Osteocyte (in vitro differentiated cells): ENCODE measurements around the gene SMIM23. TPM values are rescaled to one million over a fixed set of nuclear protein-coding genes. Genes with fewer than 3 reads are reported as not detected.

Experiments
- DNase-seq: peaks from one replicate; pipeline ENCODE4 v3.0.0; 2021; ENCODE audit warnings: mixed read lengths; ENCODE audit not compliant: unreplicated experiment; ENCODE audit errors: extremely low spot score
- H3K27ac Mint-ChIP-seq: one replicate; pipeline ENCODE4 v1.8.0; 2021; ENCODE audit warnings: mild to moderate bottlenecking, mixed read lengths; ENCODE audit not compliant: unreplicated experiment
- H3K27me3 Mint-ChIP-seq: one replicate; pipeline ENCODE4 v1.8.0; 2021; ENCODE audit warnings: mixed read lengths; ENCODE audit not compliant: unreplicated experiment
- H3K36me3 Mint-ChIP-seq: one replicate; pipeline ENCODE4 v1.8.0; 2021; ENCODE audit warnings: mixed read lengths; ENCODE audit not compliant: unreplicated experiment
- H3K4me1 Mint-ChIP-seq: one replicate; pipeline ENCODE4 v1.8.0; 2021; ENCODE audit warnings: mixed read lengths; ENCODE audit not compliant: unreplicated experiment
- H3K4me3 Mint-ChIP-seq: one replicate; pipeline ENCODE4 v1.8.0; 2021; ENCODE audit warnings: mild to moderate bottlenecking, moderate library complexity, mixed read lengths; ENCODE audit not compliant: unreplicated experiment
- H3K9me3 Mint-ChIP-seq: one replicate; pipeline ENCODE4 v1.8.0; 2021; ENCODE audit warnings: mixed read lengths; ENCODE audit not compliant: unreplicated experiment
- total RNA-seq: library from RNA; stranded (reverse); gene quantifications from 2 replicates; pipeline ENCODE4 v1.2.1, GENCODE V29; 2021
- TF ChIP-seq, protein P1 (sequence below): fragments of 200-600 bp; sonication (generic); IDR thresholded peaks from 2 replicates; pipeline ENCODE4 v1.5.0; 2021; ENCODE audit warnings: antibody characterized with exemption, mild to moderate bottlenecking, moderate library complexity

Gene SMIM23
- total RNA-seq, 1 donor from 2014 or later, result not detected

- no peak for DNase-seq
- no peaks in the 10 kb centered on the region for H3K9me3 Mint-ChIP-seq
- H3K27me3 Mint-ChIP-seq, result peaks cover 22% of the 10 kb centered on the region
- H3K36me3 Mint-ChIP-seq, result no peaks in the 10 kb centered on the region
- no peaks in the 10 kb centered on the region for H3K4me1 Mint-ChIP-seq
- H3K4me3 Mint-ChIP-seq, result no peak overlapping the region
- no peak overlapping the region for H3K27ac Mint-ChIP-seq
- TF ChIP-seq, protein P1, sequence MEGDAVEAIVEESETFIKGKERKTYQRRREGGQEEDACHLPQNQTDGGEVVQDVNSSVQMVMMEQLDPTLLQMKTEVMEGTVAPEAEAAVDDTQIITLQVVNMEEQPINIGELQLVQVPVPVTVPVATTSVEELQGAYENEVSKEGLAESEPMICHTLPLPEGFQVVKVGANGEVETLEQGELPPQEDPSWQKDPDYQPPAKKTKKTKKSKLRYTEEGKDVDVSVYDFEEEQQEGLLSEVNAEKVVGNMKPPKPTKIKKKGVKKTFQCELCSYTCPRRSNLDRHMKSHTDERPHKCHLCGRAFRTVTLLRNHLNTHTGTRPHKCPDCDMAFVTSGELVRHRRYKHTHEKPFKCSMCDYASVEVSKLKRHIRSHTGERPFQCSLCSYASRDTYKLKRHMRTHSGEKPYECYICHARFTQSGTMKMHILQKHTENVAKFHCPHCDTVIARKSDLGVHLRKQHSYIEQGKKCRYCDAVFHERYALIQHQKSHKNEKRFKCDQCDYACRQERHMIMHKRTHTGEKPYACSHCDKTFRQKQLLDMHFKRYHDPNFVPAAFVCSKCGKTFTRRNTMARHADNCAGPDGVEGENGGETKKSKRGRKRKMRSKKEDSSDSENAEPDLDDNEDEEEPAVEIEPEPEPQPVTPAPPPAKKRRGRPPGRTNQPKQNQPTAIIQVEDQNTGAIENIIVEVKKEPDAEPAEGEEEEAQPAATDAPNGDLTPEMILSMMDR, result no peak
Observed at GRCh38 chr5:171823269-171823668, 37.7 kb downstream of the SMIM23 start.

GRCh38 chr5:171825051-171825450 is 39.4 kb downstream of the SMIM23 start:
- Mint-ChIP-seq H3K36me3 (no peaks in the 10 kb centered on the region), H3K27me3 (peaks cover 12% of the 10 kb centered on the region), H3K9me3 (peaks cover 3% of the 10 kb centered on the region), H3K4me3 (no peak overlapping the region), H3K27ac (no peak overlapping the region), H3K4me1 (no peaks in the 10 kb centered on the region)
- DNase-seq, result no peak
- TF ChIP-seq, protein P1, result no peak

- H3K9me3 Mint-ChIP-seq, result peaks cover 10% of the 10 kb centered on the region
- TF ChIP-seq, protein P1, result no peak
- DNase-seq, result no peak
- H3K4me3 Mint-ChIP-seq, result no peak overlapping the region
- peaks cover 15% of the 10 kb centered on the region for H3K27me3 Mint-ChIP-seq
- H3K36me3 Mint-ChIP-seq, result no peaks in the 10 kb centered on the region
- no peaks in the 10 kb centered on the region for H3K4me1 Mint-ChIP-seq
- no peak overlapping the region for H3K27ac Mint-ChIP-seq
Observed at GRCh38 chr5:171826132-171826531, 40.5 kb downstream of the SMIM23 start.

DNA sequence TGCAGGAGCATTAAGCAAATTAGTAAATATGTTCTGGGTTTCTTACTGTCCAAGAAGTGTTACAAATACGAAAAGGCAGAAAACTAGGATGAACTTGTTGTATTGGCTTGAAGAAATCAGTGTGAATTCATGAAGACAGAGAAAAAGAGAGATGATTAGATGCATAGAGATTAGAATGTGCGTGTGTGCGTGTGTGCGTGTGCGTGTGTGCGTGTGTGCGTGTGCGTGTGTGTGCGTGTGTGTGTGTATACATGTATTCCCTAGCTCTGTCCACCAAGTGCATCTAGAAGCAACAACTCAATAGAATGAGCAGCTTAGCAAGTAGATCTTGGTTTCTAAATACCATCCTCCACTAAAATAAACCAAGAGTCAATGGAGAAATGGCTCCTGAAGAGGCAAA is 41.5 kb downstream of the SMIM23 start:
- Mint-ChIP-seq H3K4me1 (no peaks in the 10 kb centered on the region), H3K27me3 (peaks cover 15% of the 10 kb centered on the region)

DNA sequence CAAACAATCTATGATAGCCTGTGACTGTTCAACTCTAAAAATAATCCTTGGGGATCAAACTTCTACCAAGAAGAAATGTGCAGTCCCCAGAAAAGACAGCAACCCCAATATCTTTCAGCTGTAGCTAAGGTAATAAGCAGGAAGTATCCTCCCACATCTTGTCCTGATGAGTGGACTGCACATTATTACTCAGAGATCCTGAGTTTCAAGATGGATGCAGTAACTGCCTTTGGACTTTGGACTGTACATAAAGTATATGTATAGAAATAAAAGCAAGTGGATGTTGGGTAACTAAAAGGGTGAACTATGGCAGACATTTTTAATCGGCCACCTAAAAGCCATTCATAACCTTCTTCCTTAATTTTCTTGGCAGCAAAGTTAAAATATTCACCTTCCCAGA is 45.1 kb downstream of the SMIM23 start:
- H3K9me3 Mint-ChIP-seq, result peaks cover 23% of the 10 kb centered on the region
- DNase-seq, result no peak
- peaks cover 9% of the 10 kb centered on the region for H3K27me3 Mint-ChIP-seq
- H3K4me1 Mint-ChIP-seq, result no peaks in the 10 kb centered on the region
- TF ChIP-seq, protein P1, result no peak
- no peaks in the 10 kb centered on the region for H3K36me3 Mint-ChIP-seq
- H3K27ac Mint-ChIP-seq, result no peak overlapping the region
- H3K4me3 Mint-ChIP-seq, result no peak overlapping the region

More for the DNA sequence above, 41.5 kb downstream of the SMIM23 start:
- TF ChIP-seq, protein P1, result no peak
- DNase-seq, result no peak
- Mint-ChIP-seq H3K27ac (no peak overlapping the region), H3K4me3 (no peak overlapping the region), H3K36me3 (no peaks in the 10 kb centered on the region), H3K9me3 (peaks cover 17% of the 10 kb centered on the region)
